Parathyroid adenoma (tissue), 2 donors: ENCODE results near the gene CCER1.
"Not testable (repeated sequence)": the region's sequence is repeated elsewhere in the genome, so short reads cannot be mapped to it uniquely, and the experiment has no call there.

Experiments used
- H2AFZ ChIP-seq: fragments of 300-600 bp; sonication (generic); one replicate; pipeline ENCODE4 v1.7.0; 2017; ENCODE audit warnings: antibody characterized with exemption, mild to moderate bottlenecking
- H3K27ac ChIP-seq: fragments of 300-600 bp; sonication (generic); one replicate; pipeline ENCODE4 v1.7.0; 2017
- H3K27me3 ChIP-seq: fragments of 300-600 bp; sonication (generic); one replicate; pipeline ENCODE4 v1.7.0; 2017; ENCODE audit warnings: low read length; ENCODE audit not compliant: control insufficient read depth, insufficient read depth
- H3K36me3 ChIP-seq: fragments of 300-600 bp; sonication (generic); one replicate; pipeline ENCODE4 v1.7.0; 2017; ENCODE audit warnings: low read length; ENCODE audit not compliant: control insufficient read depth, insufficient read depth
- H3K4me1 ChIP-seq: fragments of 300-600 bp; sonication (generic); one replicate; pipeline ENCODE4 v1.7.0; 2017; ENCODE audit warnings: control low read depth
- H3K4me2 ChIP-seq: fragments of 300-600 bp; sonication (generic); one replicate; pipeline ENCODE4 v1.7.0; 2017; ENCODE audit warnings: low read length
- H3K4me3 ChIP-seq: fragments of 300-600 bp; sonication (generic); one replicate; pipeline ENCODE4 v1.7.0; 2017; ENCODE audit warnings: low read depth, low read length
- H3K79me2 ChIP-seq: fragments of 300-600 bp; sonication (generic); one replicate; pipeline ENCODE4 v1.7.0; 2017; ENCODE audit warnings: control low read depth
- H3K9ac ChIP-seq: fragments of 300-600 bp; sonication (generic); one replicate; pipeline ENCODE4 v1.7.0; 2017; ENCODE audit warnings: mild to moderate bottlenecking
- H3K9me3 ChIP-seq: fragments of 300-600 bp; sonication (generic); one replicate; pipeline ENCODE4 v1.7.0; 2017; ENCODE audit warnings: low read length; ENCODE audit not compliant: control insufficient read depth
- CTCF ChIP-seq: fragments of 300-600 bp; sonication (generic); IDR thresholded peaks from one replicate; pipeline ENCODE4 v1.7.0; 2017; ENCODE audit warnings: antibody characterized with exemption, mild to moderate bottlenecking
- donor health status: primary hyperparathyroidism.

Gene CCER1

GRCh38 chr12:90987520-90987919 lies 32.5 kb upstream of the CCER1 start:
- Histone ChIP-seq H3K36me3 (no peaks in the 10 kb centered on the region), H3K9ac (no peak overlapping the region), H3K9me3 (no peaks in the 10 kb centered on the region), H3K27ac (no peak overlapping the region), H3K4me2 (no peak overlapping the region), H3K79me2 (no peaks in the 10 kb centered on the region), H2AFZ (no peak overlapping the region), H3K4me1 (no peaks in the 10 kb centered on the region), H3K27me3 (no peaks in the 10 kb centered on the region), H3K4me3 (no peak overlapping the region)
- no peak for TF ChIP-seq CTCF

GRCh38 chr12:90987101-90987500 lies 32.1 kb upstream of the CCER1 start:
- H3K36me3 ChIP-seq: no peaks in the 10 kb centered on the region
- no peak overlapping the region for H2AFZ ChIP-seq
- H3K27ac ChIP-seq: no peak overlapping the region
- H3K79me2 ChIP-seq: no peaks in the 10 kb centered on the region
- H3K9ac ChIP-seq: no peak overlapping the region
- no peaks in the 10 kb centered on the region for H3K4me1 ChIP-seq
- no peak overlapping the region for H3K4me2 ChIP-seq
- no peak for TF ChIP-seq CTCF
- H3K27me3 ChIP-seq: no peaks in the 10 kb centered on the region
- H3K9me3 ChIP-seq: no peaks in the 10 kb centered on the region
- H3K4me3 ChIP-seq: no peak overlapping the region

GRCh38 chr12:90985331-90985730 lies 30.4 kb upstream of the CCER1 start:
- not testable (repeated sequence) for H3K36me3 ChIP-seq, H3K4me2 ChIP-seq, H3K27ac ChIP-seq, H3K9me3 ChIP-seq, H2AFZ ChIP-seq, H3K4me3 ChIP-seq, H3K27me3 ChIP-seq, H3K4me1 ChIP-seq, H3K9ac ChIP-seq, H3K79me2 ChIP-seq

- TF ChIP-seq CTCF: no peak
- Histone ChIP-seq H3K9ac (no peak overlapping the region), H3K4me2 (no peak overlapping the region), H3K27me3 (no peaks in the 10 kb centered on the region), H3K27ac (no peak overlapping the region), H2AFZ (no peak overlapping the region), H3K4me3 (no peak overlapping the region), H3K36me3 (no peaks in the 10 kb centered on the region), H3K9me3 (no peaks in the 10 kb centered on the region), H3K4me1 (no peaks in the 10 kb centered on the region), H3K79me2 (no peaks in the 10 kb centered on the region)
Observed at GRCh38 chr12:90984114-90984513, 29.1 kb upstream of the CCER1 start.

GRCh38 chr12:90982170-90982569 lies 27.2 kb upstream of the CCER1 start:
- H3K79me2 ChIP-seq: no peaks in the 10 kb centered on the region
- no peak overlapping the region for H2AFZ ChIP-seq
- no peak overlapping the region for H3K4me2 ChIP-seq
- H3K4me3 ChIP-seq: no peak overlapping the region
- no peaks in the 10 kb centered on the region for H3K36me3 ChIP-seq
- no peak for TF ChIP-seq CTCF
- no peaks in the 10 kb centered on the region for H3K4me1 ChIP-seq
- H3K9me3 ChIP-seq: no peaks in the 10 kb centered on the region
- H3K27ac ChIP-seq: no peak overlapping the region
- H3K9ac ChIP-seq: no peak overlapping the region
- no peaks in the 10 kb centered on the region for H3K27me3 ChIP-seq
